GM18951 (cell line): ENCODE measurements around the gene IRS4.

Experiments used
- POLR2A ChIP-seq: IDR thresholded peaks from 4 replicates; pipeline ENCODE4 v1.6.1; 2011; ENCODE audit warnings: mild to moderate bottlenecking; ENCODE audit not compliant: insufficient read length, insufficient read depth; ENCODE audit errors: extremely low read depth
- in situ Hi-C: fragments of 300-500 bp; cut with MboI; formaldehyde crosslinking; loops from one replicate; pipeline ENCODE4 v1.12.0; 2022; ENCODE audit warnings: low sequenced_read_pairs, mixed read lengths, inconsistent platforms; ENCODE audit not compliant: unreplicated experiment

Gene IRS4

DNA sequence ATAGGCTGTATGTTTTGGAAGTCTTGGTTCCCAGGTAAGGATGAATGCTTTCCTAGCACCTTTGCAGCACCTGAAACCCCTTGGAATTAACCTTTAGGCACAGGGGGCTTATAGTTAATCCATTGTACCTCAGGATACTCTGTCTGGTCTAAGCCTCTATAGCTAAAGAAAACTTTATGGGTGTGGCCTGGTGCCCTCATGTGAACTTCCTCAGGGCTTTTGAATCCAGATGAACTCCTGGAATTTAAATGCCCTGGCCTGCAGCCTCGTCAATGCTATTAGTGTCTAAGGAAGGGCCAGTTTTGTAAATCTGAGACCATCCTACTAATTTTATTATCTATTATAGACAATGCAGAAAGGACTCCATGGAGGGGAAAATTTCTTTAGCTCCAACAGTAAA, 33.8 kb downstream of the IRS4 start:
- in situ Hi-C loops = no loop called here
- no peak for TF ChIP-seq POLR2A

DNA sequence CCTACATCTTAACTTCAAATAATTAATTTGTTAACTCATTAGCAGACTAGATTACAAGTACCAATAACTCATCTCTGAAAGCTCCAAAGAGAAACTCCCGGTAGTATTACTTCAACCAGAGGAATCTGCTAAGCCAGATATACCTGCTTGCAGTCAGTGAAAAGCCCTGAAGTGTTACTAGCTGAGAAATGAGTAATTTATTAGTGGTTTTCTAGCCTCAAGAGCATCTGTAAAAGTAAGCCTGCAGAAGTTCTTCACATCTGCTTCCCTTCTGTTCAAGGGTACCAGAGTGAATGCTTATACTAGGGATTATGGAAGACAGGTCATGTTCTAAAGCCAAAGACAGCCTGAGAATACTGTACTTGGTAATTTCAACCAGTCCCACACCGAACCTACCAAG, 34.7 kb downstream of the IRS4 start:
- in situ Hi-C loops = no loop called here
- no peak for TF ChIP-seq POLR2A

DNA sequence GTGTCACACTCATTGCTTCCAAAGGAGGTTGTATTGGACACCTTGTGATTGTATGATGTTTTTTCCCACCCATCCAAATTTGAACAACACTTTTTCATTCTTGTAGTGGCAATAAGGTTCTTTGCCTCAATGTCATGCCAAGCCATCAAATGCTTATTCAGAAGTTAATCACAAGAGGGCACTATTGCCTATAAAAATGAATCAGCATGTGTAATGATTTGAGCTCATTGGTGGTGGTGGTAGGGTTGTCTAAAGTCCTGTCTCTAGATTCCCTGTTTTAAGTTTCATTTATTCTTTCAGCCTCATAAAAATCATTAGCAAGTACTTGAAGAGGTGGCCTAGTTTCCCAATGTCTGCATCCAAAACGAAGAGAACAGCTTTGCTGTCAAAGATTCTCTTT, 37.0 kb downstream of the IRS4 start:
- in situ Hi-C loops = no loop called here
- TF ChIP-seq POLR2A = no peak

DNA sequence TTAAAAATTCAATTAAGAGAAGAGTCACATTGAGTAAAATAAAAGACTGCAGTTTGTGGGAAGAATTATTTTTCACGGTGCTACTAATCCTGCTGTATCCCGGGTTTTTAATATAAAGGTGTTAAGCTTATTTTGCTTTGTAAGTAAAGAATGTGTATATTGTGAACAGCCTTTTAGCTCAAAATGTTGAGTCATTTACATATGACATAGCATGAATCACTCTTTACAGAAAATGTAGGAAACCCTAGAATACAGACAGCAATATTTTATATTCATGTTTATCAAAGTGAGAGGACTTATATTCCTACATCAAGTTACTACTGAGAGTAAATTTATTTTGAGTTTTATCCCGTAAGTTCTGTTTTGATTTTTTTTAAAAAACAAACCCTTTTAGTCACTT, 39.7 kb downstream of the IRS4 start:
- in situ Hi-C loops = no loop called here
- TF ChIP-seq POLR2A = no peak
